HCT116 (cell line): ENCODE data around the gene CHST11. TPM values are rescaled to one million over a fixed set of nuclear protein-coding genes. Genes with fewer than 3 reads are reported as not detected.

Source experiments
- ATAC-seq: fragments of 200-7000 bp; cut with Tn5 transposase; 2 replicates; pipeline ENCODE4 v1.9.1; 2020; ENCODE audit warnings: mild to moderate bottlenecking, moderate library complexity
- BruUV-seq: library from RNA; stranded (reverse); fragments of 400-500 nt; replicated peaks from 2 replicates; lab custom pipeline; 2021; lab: Mats Ljungman, UMichigan
- CTCF ChIA-PET: fragments of 300-600 bp; sonication (Branson Sonifier 250); formaldehyde crosslinking; loops from one replicate; lab custom pipeline; 2021; ENCODE audit warnings: antibody characterized with exemption; lab: Charles Lee
- POLR2A ChIA-PET: fragments of 300-600, 350-600 bp; sonication (Branson Sonifier 250); formaldehyde crosslinking; loops from one replicate; lab custom pipeline; 2021; ENCODE audit warnings: antibody characterized with exemption; lab: Charles Lee
- RAD21 ChIA-PET, 2 experiments: fragments of 300-600 bp; sonication (Branson Sonifier 250); formaldehyde crosslinking; loops; one replicate each; lab custom pipeline; 2023; ENCODE audit warnings: low total read pairs in 2 of 2; ENCODE audit not compliant: uncharacterized antibody in 2 of 2, unreplicated experiment in 2 of 2, low non-redundant PET in 1 of 2; lab: Charles Lee
- DNase-seq: peaks from one replicate; pipeline ENCODE4 v3.0.0-alpha.2; 2010; ENCODE audit warnings: low read depth, low spot score
- H2AFZ ChIP-seq: fragments of 200-600 bp; shearing (Covaris generic), sonication (generic); 2 replicates; pipeline ENCODE4 v1.6.1; 2017; ENCODE audit warnings: low read depth, mixed run types, mixed read lengths, antibody characterized with exemption, low read length; ENCODE audit not compliant: poor library complexity, severe bottlenecking
- H3K27ac ChIP-seq: 2 replicates; pipeline ENCODE4 v1.5.1; 2012; ENCODE audit warnings: low read depth, low read length
- H3K27me3 ChIP-seq: fragments of 200-600 bp; sonication (generic); 2 replicates; pipeline ENCODE4 v1.6.1; 2016; ENCODE audit warnings: mixed run types, low read length, mixed read lengths; ENCODE audit not compliant: insufficient read depth
- H3K36me3 ChIP-seq, 2 experiments: fragments of 200-500 bp in 1 of 2; fragments of 200-600 bp in 1 of 2; sonication (Bioruptor generic) in 1 of 2; sonication (generic) in 1 of 2; 2 replicates each; pipeline versions ENCODE4 v1.5.1 to v1.6.1; 2014 to 2016; ENCODE audit warnings: low read length in 2 of 2, inconsistent platforms in 1 of 2, mixed read lengths in 1 of 2, mixed run types in 1 of 2; ENCODE audit not compliant: insufficient read depth in 2 of 2, control insufficient read depth in 1 of 2
- H3K4me1 ChIP-seq, 2 experiments: fragments of 200-600 bp in 1 of 2; sonication (generic) in 1 of 2; 2 replicates each; pipeline versions ENCODE4 v1.5.1 to v1.6.1; 2012 to 2017; ENCODE audit warnings: low read length in 2 of 2, inconsistent platforms in 1 of 2, mild to moderate bottlenecking in 1 of 2, mixed read lengths in 1 of 2, mixed run types in 1 of 2, moderate library complexity in 1 of 2; ENCODE audit not compliant: insufficient read depth in 2 of 2, control insufficient read depth in 1 of 2
- H3K4me2 ChIP-seq: fragments of 200-600 bp; sonication (generic); 2 replicates; pipeline ENCODE4 v1.6.1; 2017; ENCODE audit warnings: mixed run types, low read length, mixed read lengths
- H3K4me3 ChIP-seq, 2 experiments: fragments of 200-600 bp in 1 of 2; sonication (generic) in 1 of 2; replicated peaks in 1 of 2; 2 replicates each; pipeline ENCODE4 v1.5.1; 2011 to 2016; ENCODE audit warnings: low read length in 2 of 2, control low read depth in 1 of 2, low read depth in 1 of 2, mild to moderate bottlenecking in 1 of 2, mixed read lengths in 1 of 2, mixed run types in 1 of 2
- H3K79me2 ChIP-seq: fragments of 200-600 bp; sonication (generic); 2 replicates; pipeline ENCODE4 v1.6.1; 2017; ENCODE audit warnings: mild to moderate bottlenecking, mixed run types, low read length, moderate library complexity, mixed read lengths; ENCODE audit not compliant: insufficient read depth
- H3K9ac ChIP-seq: fragments of 200-600 bp; sonication (generic); 2 replicates; pipeline ENCODE4 v1.6.1; 2016; ENCODE audit warnings: low read length, mixed read lengths
- H3K9me2 ChIP-seq: fragments of 200-600 bp; sonication (generic), shearing (Covaris generic); 2 replicates; pipeline ENCODE4 v1.6.1; 2017; ENCODE audit warnings: mixed run types, mild to moderate bottlenecking, moderate library complexity; ENCODE audit not compliant: insufficient read depth
- H3K9me3 ChIP-seq, 2 experiments: fragments of 200-500 bp in 1 of 2; fragments of 200-600 bp in 1 of 2; sonication (Bioruptor generic) in 1 of 2; sonication (generic) in 1 of 2; 2 replicates each; pipeline ENCODE4 v1.6.1; 2014 to 2017; ENCODE audit warnings: low read length in 2 of 2, mixed read lengths in 2 of 2, inconsistent platforms in 1 of 2, low read depth in 1 of 2, mild to moderate bottlenecking in 1 of 2, mixed run types in 1 of 2, moderate library complexity in 1 of 2; ENCODE audit not compliant: control insufficient read depth in 1 of 2, insufficient read depth in 1 of 2
- H4K20me1 ChIP-seq: fragments of 200-600 bp; sonication (generic), shearing (Covaris generic); 2 replicates; pipeline ENCODE4 v1.6.1; 2017; ENCODE audit warnings: mixed run types, mild to moderate bottlenecking, moderate library complexity; ENCODE audit not compliant: insufficient read depth
- CBX3 ChIP-seq: IDR thresholded peaks from 2 replicates; pipeline ENCODE4 v1.6.1; 2012; ENCODE audit warnings: low read depth
- CEBPB ChIP-seq: IDR thresholded peaks from 2 replicates; pipeline ENCODE4 v1.6.1; 2012; ENCODE audit warnings: low read depth
- CTCF ChIP-seq, 3 experiments: fragments of 200-600 bp in 1 of 3; sonication (generic) in 1 of 3; IDR thresholded peaks in 2 of 3; conservative IDR thresholded peaks in 1 of 3; 2 replicates each; pipeline ENCODE4 v1.5.1; 2012 to 2017; ENCODE audit warnings: low read depth in 2 of 3, low read length in 2 of 3, antibody characterized with exemption in 1 of 3, borderline replicate concordance in 1 of 3, control low read depth in 1 of 3, mild to moderate bottlenecking in 1 of 3, mixed read lengths in 1 of 3, mixed run types in 1 of 3, moderate library complexity in 1 of 3; ENCODE audit not compliant: insufficient read depth in 1 of 3
- EGR1 ChIP-seq: IDR thresholded peaks from 2 replicates; pipeline ENCODE4 v1.6.1; 2012; ENCODE audit warnings: low read depth
- ELF1 ChIP-seq: IDR thresholded peaks from 2 replicates; pipeline ENCODE4 v1.6.1; 2012; ENCODE audit warnings: low read depth, borderline replicate concordance
- EZH2 ChIP-seq: fragments of 200-600 bp; sonication (generic); IDR thresholded peaks from 2 replicates; pipeline ENCODE4 v1.6.1; 2017; ENCODE audit warnings: antibody characterized with exemption, mixed run types
- EZH2phosphoT487 ChIP-seq: fragments of 200-600 bp; IDR thresholded peaks from 2 replicates; pipeline ENCODE4 v1.6.1; 2018; ENCODE audit warnings: antibody characterized with exemption, borderline replicate concordance
- FOSL1 ChIP-seq: IDR thresholded peaks from 2 replicates; pipeline ENCODE4 v1.6.1; 2012; ENCODE audit warnings: low read depth
- POLR2A ChIP-seq: IDR thresholded peaks from 2 replicates; pipeline ENCODE4 v1.7.0; 2011; ENCODE audit warnings: borderline replicate concordance; ENCODE audit not compliant: insufficient read depth, insufficient read length; ENCODE audit errors: extremely low read depth
- POLR2AphosphoS5 ChIP-seq: IDR thresholded peaks from 2 replicates; pipeline ENCODE4 v1.6.1; 2011; ENCODE audit warnings: mild to moderate bottlenecking, low read depth, low read length, moderate library complexity
- RAD21 ChIP-seq: IDR thresholded peaks from 2 replicates; pipeline ENCODE4 v1.6.1; 2012; ENCODE audit warnings: low read depth, mild to moderate bottlenecking
- SIN3A ChIP-seq: IDR thresholded peaks from 2 replicates; pipeline ENCODE4 v1.6.1; 2012; ENCODE audit warnings: low read depth
- SP1 ChIP-seq: IDR thresholded peaks from 2 replicates; pipeline ENCODE4 v1.6.1; 2012; ENCODE audit warnings: low read depth
- SRF ChIP-seq: IDR thresholded peaks from 2 replicates; pipeline ENCODE4 v1.6.1; 2012; ENCODE audit warnings: low read depth
- TCF7L2 ChIP-seq: IDR thresholded peaks from 2 replicates; pipeline ENCODE4 v1.7.0; 2011; ENCODE audit warnings: borderline replicate concordance, inconsistent platforms; ENCODE audit not compliant: insufficient read depth, insufficient read length; ENCODE audit errors: extremely low read depth
- ZBTB33 ChIP-seq: IDR thresholded peaks from 2 replicates; pipeline ENCODE4 v1.6.1; 2011; ENCODE audit warnings: mild to moderate bottlenecking, low read length, moderate library complexity; ENCODE audit not compliant: insufficient replicate concordance; ENCODE audit errors: extremely low read depth
- ZFX ChIP-seq: fragments of 450-650 bp; IDR thresholded peaks from 2 replicates; pipeline ENCODE4 v1.6.1; 2017
- ZNF274 ChIP-seq: fragments of 200-500 bp; sonication (Bioruptor generic); IDR thresholded peaks from 2 replicates; pipeline ENCODE4 v1.6.1; 2014; ENCODE audit warnings: mild to moderate bottlenecking, low read depth, low read length, inconsistent platforms
- intact Hi-C: fragments of 100-400 bp; cut with micrococcal nuclease; formaldehyde crosslinking; loops from 2 replicates; pipeline ENCODE4 v1.10.0; 2022
- total RNA-seq: library from RNA; stranded (reverse); gene quantifications from one replicate; pipeline ENCODE4 v1.2.1, GENCODE V29; 2021; ENCODE audit not compliant: unreplicated experiment
- TF ChIP-seq, protein P1 (sequence below): IDR thresholded peaks from 2 replicates; pipeline ENCODE4 v1.6.1; 2012; ENCODE audit warnings: low read depth
- TF ChIP-seq, protein P2 (sequence below): IDR thresholded peaks from 2 replicates; pipeline ENCODE4 v1.6.1; 2012

CHST11 gene
- total RNA-seq, 1 experiment from 2014 or later, result 10.1 TPM

- Histone ChIP-seq H4K20me1 (no peaks in the 10 kb centered on the region), H3K36me3 (no peaks in the 10 kb centered on the region), H3K27ac (no peak overlapping the region), H2AFZ (no peak overlapping the region), H3K4me2 (no peak overlapping the region), H3K9me3 (no peaks in the 10 kb centered on the region), H3K4me1 (peaks cover 0 to 3% of the 10 kb centered on the region in 2 experiments; a peak in 1 of 4 replicates), H3K9me2 (no peaks in the 10 kb centered on the region), H3K27me3 (no peaks in the 10 kb centered on the region), H3K4me3 (no peak overlapping the region), H3K9ac (no peak overlapping the region), H3K79me2 (no peaks in the 10 kb centered on the region; the same call in 1 of the 2 replicates)
- ChIA-PET POLR2A (no interaction called here), RAD21 (no interaction called here), CTCF (no interaction called here)
- no TSS peak for BruUV-seq
- intact Hi-C loops, result no loop called here
- DNase-seq, result no peak
- no peak for TF ChIP-seq SRF
- TF ChIP-seq, protein P1, sequence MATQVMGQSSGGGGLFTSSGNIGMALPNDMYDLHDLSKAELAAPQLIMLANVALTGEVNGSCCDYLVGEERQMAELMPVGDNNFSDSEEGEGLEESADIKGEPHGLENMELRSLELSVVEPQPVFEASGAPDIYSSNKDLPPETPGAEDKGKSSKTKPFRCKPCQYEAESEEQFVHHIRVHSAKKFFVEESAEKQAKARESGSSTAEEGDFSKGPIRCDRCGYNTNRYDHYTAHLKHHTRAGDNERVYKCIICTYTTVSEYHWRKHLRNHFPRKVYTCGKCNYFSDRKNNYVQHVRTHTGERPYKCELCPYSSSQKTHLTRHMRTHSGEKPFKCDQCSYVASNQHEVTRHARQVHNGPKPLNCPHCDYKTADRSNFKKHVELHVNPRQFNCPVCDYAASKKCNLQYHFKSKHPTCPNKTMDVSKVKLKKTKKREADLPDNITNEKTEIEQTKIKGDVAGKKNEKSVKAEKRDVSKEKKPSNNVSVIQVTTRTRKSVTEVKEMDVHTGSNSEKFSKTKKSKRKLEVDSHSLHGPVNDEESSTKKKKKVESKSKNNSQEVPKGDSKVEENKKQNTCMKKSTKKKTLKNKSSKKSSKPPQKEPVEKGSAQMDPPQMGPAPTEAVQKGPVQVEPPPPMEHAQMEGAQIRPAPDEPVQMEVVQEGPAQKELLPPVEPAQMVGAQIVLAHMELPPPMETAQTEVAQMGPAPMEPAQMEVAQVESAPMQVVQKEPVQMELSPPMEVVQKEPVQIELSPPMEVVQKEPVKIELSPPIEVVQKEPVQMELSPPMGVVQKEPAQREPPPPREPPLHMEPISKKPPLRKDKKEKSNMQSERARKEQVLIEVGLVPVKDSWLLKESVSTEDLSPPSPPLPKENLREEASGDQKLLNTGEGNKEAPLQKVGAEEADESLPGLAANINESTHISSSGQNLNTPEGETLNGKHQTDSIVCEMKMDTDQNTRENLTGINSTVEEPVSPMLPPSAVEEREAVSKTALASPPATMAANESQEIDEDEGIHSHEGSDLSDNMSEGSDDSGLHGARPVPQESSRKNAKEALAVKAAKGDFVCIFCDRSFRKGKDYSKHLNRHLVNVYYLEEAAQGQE, result no peak
- no peak for TF ChIP-seq SP1
- no peak for TF ChIP-seq ZFX
- TF ChIP-seq EZH2, result no peak
- TF ChIP-seq, protein P2, sequence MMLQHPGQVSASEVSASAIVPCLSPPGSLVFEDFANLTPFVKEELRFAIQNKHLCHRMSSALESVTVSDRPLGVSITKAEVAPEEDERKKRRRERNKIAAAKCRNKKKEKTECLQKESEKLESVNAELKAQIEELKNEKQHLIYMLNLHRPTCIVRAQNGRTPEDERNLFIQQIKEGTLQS, result no peak
- TF ChIP-seq ZNF274, result no peak
- no peak for TF ChIP-seq CBX3
- no peak for TF ChIP-seq POLR2AphosphoS5
- TF ChIP-seq RAD21, result no peak
- no peak for TF ChIP-seq TCF7L2
- TF ChIP-seq CEBPB, result no peak
- no peak for TF ChIP-seq POLR2A
- no peak for TF ChIP-seq ZBTB33
- no peak for TF ChIP-seq CTCF (IDR thresholded peaks at IDR 0.05 in 2 of 3, conservative IDR thresholded peaks at IDR 0.05 in 1 of 3; ENCODE audit: borderline replicate concordance in 1 of 3, insufficient read depth in 1 of 3, low read depth in 2 of 3, low read length in 2 of 3)
- no peak for TF ChIP-seq FOSL1
- TF ChIP-seq EGR1, result no peak
- no peak for TF ChIP-seq SIN3A
- TF ChIP-seq ELF1, result no peak
- no peak for TF ChIP-seq EZH2phosphoT487
- ATAC-seq, result no peak
Observed at GRCh38 chr12:104470521-104470920, 13.8 kb downstream of the CHST11 start.
